Endometrial microvascular endothelial cells (primary cell): ENCODE measurements around the gene BUD13. TPM values are rescaled to one million over a fixed set of nuclear protein-coding genes. Genes with fewer than 3 reads are reported as not detected.
"Not testable (repeated sequence)": the region's sequence is repeated elsewhere in the genome, so short reads cannot be mapped to it uniquely, and the experiment has no call there.

Experiments used
- in situ Hi-C: cut with HindIII; loops from 2 replicates; pipeline ENCODE4 v1.10.0; 2017; ENCODE audit warnings: low sequenced_read_pairs, low pct_unique_long_range_greater_than_20kb; ENCODE audit errors: inconsistent ontology term
- total RNA-seq: library from RNA; depleted of rRNA; stranded (reverse); fragments of >200 nt; gene quantifications from one replicate; pipeline ENCODE4 v1.2.3, GENCODE V29; 2015; ENCODE audit errors: inconsistent ontology term

Gene BUD13, protein sequence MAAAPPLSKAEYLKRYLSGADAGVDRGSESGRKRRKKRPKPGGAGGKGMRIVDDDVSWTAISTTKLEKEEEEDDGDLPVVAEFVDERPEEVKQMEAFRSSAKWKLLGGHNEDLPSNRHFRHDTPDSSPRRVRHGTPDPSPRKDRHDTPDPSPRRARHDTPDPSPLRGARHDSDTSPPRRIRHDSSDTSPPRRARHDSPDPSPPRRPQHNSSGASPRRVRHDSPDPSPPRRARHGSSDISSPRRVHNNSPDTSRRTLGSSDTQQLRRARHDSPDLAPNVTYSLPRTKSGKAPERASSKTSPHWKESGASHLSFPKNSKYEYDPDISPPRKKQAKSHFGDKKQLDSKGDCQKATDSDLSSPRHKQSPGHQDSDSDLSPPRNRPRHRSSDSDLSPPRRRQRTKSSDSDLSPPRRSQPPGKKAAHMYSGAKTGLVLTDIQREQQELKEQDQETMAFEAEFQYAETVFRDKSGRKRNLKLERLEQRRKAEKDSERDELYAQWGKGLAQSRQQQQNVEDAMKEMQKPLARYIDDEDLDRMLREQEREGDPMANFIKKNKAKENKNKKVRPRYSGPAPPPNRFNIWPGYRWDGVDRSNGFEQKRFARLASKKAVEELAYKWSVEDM
- 16.7 TPM for total RNA-seq

DNA sequence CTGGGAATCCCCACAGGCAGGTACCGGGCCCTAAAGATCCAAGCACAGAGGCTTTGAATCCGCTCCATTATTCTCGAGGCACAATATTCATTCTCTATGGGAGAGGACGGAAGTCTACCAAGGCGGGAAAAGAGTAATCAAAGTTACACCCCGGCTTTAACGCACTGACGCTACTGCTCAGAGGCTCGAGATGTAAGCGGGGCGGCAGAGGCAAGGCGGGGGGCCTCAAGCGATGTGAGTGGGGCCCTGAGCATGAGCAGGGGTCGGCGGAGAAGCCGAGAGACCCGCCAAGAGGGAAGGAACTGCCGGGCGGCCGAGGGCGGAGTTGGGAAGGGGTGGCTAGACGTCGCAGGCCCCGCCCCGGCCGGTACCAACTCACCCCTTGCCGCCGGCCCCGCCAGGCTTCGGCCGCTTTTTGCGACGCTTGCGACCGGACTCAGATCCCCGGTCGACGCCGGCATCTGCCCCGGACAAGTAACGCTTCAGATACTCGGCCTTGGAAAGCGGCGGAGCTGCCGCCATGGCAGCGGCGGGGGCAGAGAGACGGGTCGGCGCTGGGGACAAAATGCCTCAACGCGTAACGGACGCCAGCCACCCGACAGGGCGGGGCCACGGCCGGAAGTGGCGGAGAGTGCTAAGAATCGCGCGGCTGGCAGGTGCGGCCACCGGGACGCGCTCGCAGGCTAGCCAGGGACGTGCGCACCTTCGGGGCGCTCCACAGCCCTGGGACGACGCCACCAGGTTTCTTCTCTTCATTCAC, at the start of gene BUD13:
BUD13 (minus strand) TSS at position 545 of the 760 bp plus-strand sequence; CDS start at position 522, 23 bp downstream.
- in situ Hi-C loops: no loop called here

DNA sequence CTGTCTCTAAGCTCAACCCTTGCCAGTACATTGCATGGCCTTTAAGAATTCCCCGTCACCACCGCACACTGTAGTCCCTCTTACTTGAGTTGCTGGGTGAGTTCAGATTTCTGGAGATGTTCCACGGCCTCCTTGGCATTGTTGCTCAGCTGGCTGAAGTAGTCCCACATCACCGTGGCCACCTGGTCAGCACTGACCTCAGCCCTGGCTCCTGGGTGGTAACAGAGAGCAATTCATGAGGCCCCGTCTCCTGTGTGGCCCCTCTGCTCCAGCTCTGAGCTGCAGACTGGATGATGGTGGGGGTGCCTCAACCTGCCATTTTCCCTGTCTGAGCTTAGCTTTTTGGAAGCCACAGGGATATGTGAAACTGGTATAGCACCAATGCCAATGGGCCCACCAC, 49.8 kb upstream of the BUD13 start:
- in situ Hi-C loops: no loop called here

DNA sequence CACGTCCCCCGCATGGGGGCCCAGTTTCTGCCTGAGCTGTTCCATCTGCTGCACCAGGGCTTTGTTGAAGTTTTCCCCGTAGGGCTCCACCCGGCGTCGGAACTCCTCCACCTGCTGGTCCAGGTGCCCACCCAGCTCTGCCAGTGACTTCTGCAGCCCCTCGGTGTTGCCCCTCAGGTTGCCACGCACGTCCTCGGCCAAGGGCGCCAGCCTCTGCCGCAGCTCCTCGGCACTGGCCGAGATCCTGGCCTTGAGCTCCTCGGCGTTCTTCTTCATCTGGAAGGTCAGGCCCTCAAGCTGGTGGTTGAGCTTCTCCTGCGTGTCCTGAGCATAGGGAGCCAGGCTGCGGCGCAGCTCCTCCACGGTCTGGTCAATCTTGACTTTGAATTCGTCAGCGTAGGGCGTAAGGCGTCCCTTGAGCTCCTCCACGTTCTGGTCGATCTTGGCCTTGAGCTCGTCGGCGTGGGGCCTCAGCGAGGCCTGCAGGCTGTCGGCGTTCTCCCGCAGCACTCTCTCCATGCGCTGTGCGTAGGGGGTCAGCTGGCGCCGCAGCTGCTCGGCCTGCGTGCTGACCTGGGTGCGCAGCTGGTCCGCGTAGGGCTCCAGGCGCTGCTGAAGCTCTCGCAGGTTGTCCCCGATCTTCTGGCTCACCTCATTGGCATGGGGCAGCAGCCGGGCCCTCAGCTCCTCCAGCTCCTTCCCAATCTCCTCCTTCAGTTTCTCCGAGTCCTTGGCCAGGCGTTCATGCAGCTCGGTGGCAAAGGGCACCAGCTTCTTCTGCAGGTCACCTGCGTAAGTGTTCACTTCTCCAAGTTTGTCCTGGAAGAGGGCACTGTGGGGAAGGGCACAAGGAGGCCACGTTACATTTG, 48.5 kb upstream of the BUD13 start:
- in situ Hi-C loops: no loop called here

DNA sequence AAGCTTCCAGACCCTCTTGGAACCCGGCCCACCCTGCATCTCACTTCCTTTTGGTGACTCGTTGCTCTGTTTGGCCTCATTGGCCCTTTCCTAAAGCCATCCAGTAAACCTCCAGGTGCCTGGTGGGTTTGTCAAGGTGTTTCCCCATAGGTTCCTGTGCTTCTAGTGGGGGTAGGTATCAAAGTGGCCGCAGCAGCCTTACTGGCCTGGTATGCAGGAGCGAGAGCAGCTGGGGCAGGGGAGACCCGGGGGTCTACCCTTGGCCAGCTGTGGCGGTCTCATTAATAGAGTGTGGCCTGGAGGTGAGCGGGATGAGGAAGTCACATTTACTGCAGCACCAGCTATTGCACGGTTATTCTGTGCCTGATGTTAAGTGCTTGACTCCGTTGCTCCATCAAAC, 46.3 kb upstream of the BUD13 start:
- in situ Hi-C loops: no loop called here

DNA sequence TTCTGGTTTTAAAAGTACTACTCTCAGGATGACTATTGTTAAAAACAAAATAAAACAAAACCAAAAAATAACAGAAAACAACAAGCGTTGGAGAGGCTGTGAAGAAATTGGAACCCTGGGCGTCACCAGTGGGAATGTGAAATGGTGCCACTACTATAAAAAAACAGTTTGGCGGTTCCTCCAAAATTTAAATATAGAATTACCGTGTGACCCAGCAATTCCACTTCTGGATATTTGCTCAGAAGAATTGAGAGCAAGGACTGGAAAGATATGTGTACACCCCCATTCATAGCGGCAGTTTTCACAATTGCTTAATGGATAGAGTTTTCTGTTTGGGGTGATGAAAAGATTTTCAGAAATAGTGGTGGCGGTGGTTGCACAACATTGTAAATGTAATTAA, 41.7 kb upstream of the BUD13 start:
- in situ Hi-C loops: no loop called here

DNA sequence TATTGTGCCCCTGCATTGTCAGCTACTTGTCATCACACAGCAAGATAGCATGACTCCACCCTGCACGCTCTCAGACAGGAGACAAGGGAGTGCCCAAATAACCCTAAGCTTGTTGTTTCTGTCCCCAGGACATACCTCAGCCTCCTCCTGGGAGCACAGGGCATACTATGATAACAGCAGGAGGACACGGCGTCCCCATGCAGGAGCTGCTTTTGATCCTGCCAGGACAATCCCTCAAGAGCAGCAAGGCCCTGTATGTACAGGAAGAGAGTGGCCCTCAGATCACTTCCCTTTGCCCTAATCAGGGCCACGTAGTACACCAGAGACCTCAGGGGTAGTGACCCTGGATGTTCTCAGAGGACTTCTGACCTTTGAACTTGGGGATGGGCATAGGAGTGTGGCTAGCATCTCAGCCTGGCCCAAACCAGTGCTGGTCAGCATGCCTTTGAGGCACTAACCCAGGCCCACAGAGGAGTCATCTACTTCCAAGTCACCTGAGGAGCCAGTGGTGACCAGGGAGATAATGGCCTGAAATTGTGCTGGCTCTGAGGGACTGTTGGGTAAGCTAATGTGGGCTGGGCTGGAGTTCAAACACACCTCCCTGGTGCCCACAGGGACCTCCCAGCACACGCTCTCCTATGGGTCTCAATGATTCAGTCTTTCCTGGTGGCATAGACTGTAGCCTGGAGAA, 41.1 kb upstream of the BUD13 start:
- in situ Hi-C loops: no loop called here

DNA sequence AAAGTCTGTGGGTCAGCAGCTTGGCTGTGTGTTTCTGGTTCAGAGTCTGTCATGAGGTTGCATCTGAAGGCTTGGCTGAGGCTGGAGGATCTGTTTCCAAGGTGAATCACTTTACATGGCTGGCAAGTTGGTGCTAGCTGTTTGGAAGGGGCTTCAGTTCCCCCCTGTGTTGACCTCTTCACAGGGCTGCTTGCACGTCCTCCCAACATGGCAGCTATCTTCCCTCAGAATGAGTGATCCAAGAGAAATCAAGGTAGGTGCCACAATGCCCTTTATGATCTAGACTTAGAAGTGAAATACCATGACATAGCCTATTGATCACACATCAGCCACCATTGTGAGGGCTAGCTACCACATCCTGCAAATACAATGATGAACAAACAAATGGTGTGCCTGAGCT, 40.4 kb upstream of the BUD13 start:
- in situ Hi-C loops: no loop called here

DNA sequence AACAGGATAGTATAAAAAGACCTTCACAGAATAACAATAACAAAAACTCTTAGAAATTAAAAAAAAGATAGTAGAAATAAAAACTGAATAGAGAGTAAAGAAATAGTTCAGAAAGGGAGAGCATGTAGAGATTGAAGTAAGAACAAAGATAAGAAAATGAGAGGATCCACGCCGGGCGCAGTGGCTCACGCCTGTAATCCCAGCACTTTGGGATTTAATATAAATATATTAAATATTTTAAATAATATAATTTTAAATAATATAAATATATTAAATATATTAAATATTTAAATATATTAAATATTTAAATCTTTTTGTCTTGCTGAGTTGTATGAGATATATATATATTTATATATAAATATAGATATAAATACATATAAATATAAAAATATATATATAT, 39.3 kb upstream of the BUD13 start:
- in situ Hi-C loops: no loop called here

DNA sequence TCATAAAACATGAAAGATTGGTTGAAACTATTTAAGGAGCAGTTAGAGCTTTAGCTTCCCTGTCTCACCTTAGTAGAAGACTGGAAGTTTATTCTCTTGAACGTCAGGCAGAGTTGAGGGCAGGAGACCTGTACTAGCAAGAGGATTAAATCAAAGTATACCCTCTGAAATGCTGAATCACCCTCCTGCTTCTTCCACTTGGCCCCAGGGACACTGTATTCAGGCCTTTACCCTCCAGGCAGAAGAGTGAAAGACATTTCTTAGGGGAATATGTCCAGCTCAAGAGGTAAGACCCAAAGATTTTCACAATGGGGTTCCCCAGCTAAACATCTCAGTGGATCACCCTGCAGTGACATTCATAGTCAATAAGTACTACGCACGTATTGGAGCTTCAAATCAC, 38.4 kb upstream of the BUD13 start:
- in situ Hi-C loops: no loop called here

DNA sequence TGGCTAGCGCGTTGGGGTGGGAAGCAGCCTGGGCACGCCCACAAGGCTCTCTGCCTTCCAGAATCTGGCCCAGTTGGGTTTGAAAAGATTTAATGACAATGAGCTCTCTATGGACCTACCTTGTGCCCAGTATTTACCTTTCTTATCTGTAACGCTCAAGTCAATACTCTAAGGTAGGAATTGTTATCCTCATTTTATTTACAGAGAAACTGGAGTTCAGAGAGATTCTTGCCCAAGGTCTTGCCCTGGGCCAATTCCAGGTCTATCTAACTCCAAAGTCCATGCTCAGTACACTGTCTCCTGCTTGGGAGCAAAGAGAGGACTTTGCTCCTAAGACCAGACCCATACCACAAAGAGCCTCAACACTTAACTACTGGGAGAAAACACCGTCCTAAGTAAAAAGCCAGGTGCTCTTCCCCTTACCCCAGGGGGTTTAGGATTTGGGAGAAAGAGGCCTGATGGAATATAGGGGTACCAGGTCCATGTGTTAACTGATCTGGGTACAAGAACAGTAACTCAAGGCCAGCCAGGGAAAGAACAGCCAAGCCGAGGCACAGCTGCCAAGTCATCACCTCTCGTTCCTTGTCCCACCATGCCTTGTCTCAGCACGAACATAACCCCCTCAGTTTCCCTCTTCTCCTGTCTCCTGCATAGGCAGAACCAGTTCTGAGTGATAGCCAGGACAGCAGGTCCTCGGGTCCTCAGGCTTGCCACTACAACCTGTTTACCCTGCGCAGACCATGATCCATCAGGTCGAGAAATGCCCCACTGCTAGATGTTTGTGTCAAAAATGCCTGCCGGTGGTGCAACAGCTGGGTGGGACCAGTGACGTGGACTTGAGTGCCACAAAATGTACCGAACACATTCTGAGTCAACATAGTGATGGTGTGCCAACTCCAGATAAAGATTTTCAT, 35.7 kb upstream of the BUD13 start:
- in situ Hi-C loops: no loop called here

DNA sequence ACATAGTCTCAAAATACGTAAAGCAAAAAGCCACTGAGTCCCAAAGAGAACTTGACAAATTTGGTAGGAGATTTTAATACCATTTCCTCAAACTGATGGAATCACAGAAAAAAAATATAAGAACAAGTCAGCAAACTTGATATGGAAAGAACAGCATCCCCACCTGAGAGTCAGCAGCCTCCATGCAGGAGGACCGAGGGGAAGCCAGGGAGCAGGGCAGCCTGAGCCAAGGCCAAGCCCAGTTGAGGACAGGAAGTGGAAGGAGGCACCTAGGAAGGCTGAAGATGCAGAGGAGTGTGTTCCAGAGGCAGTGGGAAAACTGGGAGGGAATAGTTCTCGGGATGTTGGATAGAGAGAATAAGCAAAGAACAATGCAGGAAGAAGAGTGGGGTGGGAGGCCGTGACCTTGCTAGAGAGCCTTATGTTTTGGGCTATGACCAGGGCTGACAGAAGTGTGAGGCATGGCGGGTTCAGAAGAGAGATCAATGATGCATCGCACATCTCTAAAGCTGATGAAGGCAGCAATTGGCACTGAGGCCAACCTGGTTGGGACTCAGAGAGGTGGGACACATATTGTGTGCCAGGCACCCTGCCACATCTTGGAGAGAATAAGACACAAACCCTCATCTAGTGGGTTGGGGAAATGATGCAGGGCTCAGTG, 34.9 kb upstream of the BUD13 start:
- in situ Hi-C loops: no loop called here

DNA sequence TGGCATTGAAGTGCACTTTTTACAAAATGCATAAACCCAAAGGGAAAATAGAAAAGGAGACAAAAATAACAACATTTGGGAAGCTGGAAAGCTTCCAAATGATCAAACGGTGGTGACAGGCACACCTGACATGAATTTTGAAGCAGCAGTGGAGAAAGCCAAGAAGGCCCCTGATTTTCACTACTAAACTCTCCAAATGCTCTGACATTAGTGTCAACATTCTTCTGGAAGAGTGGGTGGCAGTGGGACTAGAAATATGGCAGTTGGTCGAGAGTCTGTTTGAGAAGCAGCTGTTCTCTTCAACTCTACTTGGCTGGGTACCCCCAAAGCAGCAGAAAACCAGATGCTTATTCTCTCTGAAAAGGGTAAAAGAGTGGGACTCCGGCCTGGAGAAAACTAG, 31.2 kb upstream of the BUD13 start:
- in situ Hi-C loops: no loop called here

DNA sequence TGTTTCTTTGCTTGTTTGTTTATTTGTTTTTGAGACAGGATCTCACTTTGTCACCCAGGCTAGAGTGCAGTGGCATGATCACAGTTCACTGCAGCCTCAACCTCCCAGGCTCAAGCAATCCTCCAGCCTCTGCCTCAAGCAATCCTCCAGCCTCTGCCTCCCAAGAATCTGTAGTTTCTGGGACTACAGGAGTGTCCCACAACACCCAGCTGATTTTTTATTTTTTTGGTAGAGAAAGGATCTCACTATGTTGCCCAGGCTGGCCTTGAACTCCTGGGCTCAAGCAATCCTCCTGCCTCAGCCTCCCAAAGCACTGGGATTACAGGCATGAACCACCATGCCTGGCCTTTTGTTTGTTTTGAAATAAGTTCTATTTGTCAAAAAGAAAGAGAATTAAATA, 28.9 kb upstream of the BUD13 start:
- in situ Hi-C loops: not testable (repeated sequence)

DNA sequence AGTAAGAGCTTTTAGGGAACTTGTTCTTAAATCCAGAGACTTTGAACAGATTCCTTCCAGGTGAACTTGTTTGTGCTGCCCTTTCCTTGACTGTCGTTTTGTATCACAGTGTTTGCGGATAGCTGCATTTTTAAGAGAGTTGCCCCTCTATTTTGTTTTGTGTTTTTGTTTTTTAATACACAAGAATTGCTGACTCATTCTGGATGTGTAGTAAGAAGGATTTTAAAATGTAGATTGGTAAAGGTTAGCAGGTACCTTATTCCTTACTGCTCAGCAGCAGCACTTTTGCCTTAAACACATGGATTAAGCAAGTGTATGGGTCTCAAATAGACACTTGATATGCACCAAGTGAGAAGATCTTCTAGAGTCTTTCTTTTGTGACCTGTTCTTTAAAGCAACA, 27.8 kb upstream of the BUD13 start:
- in situ Hi-C loops: no loop called here

DNA sequence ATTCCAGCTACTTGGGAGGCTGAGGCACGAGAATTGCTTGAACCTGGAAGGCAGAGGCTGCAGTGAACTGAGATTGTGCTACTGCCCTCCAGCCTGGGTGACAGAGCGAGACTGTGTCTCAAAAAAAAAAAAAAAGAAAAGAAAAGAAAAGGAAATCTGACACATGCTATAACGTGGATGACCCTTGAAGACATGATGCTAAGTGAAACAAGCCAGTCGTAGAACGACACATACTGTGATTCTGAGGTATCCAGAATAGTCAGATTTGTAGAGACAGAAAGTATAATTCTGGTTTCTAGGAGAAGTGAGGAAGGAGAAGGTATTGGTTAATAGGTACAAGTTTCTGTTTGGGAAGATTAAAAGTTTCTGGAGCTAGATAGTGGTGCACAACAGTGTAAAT, 25.6 kb upstream of the BUD13 start:
- in situ Hi-C loops: no loop called here

DNA sequence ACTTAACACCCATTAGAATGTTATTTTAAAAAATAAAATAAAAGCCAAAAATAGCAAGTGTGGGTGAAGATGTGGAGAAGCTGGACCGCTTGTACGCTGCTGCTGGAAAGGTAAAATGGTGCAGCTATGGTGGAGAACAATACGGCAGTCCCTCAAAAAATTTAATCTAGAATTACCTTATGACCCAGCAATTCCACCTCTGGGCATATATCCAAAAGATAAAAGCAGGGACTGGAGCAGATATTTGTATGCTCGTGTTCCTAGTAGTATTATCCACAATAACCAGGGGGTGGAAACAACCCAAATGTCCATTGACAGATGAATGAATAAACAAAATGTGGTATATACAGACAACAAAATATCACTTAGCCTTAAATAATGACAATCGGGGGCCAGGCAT, 25.0 kb upstream of the BUD13 start:
- in situ Hi-C loops: no loop called here

DNA sequence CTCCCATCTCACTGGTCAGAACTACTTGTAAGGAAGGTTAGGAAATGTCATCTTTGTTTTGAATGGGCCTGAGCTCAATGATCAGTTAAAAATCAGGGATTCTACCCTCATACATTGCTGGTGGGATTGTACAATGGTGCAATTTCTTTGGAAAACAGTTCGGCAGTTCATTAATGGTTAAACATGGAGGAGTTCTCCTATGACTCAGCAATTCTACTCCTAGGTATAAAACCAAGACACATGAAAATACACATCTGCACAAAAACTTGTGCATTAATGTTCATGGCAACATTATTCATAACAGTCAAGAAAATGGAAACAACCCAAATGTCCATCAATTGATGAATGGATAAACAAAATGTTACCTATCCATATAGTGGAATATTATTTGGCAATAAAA, 23.8 kb upstream of the BUD13 start:
- in situ Hi-C loops: no loop called here
